NB4 (cell line): ENCODE results near the gene TPRG1L.
A peak's percentile ranks its signal among the peaks of the same experiment; 100 is the strongest.

Experiments
- DNase-seq: peaks from one replicate; pipeline ENCODE4 v3.0.0; 2010; ENCODE audit warnings: low read depth
- H3K4me3 ChIP-seq: one replicate; pipeline ENCODE4 v1.5.1; 2011; ENCODE audit warnings: mild to moderate bottlenecking, low read depth, low read length, moderate library complexity
- MAX ChIP-seq: IDR thresholded peaks from 2 replicates; pipeline ENCODE4 v1.6.1; 2011; ENCODE audit warnings: low read depth, low read length
- MYC ChIP-seq: IDR thresholded peaks from 2 replicates; pipeline ENCODE4 v1.6.1; 2011; ENCODE audit warnings: low read depth, low read length
- POLR2A ChIP-seq: IDR thresholded peaks from 2 replicates; pipeline ENCODE4 v1.6.1; 2011; ENCODE audit warnings: mild to moderate bottlenecking; ENCODE audit not compliant: insufficient read length; ENCODE audit errors: extremely low read depth
- TF ChIP-seq, protein P1 (sequence below): IDR thresholded peaks from one replicate; pipeline ENCODE4 v1.5.1; 2012; ENCODE audit warnings: low read depth, low read length

Gene TPRG1L

DNA sequence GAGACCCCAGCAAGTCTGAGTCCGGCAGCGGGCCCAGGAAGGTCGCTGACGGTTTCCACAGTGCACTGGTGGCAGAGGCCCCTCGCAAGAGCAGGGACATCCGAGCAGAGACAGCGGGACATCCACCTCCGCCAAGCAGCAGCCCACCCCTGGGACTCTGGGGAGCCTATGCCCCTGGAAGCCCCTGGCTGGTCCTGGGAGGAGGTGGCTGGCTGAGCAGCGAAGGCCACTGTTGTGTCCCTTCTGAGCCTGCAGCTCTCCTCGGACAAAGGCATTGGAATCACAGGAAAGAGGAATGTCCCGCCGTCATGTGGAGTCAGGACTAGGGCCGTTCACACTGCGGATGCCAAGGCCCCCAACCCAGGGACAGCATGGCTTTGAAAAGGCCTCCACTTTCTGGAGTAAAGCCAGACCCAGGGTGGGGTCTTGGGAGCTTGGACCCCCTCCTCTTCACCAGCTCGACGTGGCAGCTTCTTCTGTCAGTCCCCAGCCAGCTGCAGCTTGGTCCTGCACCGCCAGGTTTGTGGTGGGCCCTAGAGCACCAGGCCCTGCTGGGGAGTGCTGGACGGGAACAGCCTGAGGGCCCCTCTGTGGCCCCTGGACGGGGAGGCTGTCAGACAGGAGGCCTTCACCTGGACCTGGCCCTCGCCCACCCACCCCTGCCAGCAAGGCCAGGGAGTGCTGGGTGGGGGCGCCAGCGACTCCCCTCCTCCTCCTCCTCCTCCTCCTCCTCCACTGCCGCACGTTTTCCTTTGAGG is 14.9 kb upstream of the TPRG1L start:
- peak overlapping the region; percentile 38 for H3K4me3 ChIP-seq
- DNase-seq = no peak
- TF ChIP-seq MAX (no peak), POLR2A (no peak), MYC (no peak)
- TF ChIP-seq, protein P1, sequence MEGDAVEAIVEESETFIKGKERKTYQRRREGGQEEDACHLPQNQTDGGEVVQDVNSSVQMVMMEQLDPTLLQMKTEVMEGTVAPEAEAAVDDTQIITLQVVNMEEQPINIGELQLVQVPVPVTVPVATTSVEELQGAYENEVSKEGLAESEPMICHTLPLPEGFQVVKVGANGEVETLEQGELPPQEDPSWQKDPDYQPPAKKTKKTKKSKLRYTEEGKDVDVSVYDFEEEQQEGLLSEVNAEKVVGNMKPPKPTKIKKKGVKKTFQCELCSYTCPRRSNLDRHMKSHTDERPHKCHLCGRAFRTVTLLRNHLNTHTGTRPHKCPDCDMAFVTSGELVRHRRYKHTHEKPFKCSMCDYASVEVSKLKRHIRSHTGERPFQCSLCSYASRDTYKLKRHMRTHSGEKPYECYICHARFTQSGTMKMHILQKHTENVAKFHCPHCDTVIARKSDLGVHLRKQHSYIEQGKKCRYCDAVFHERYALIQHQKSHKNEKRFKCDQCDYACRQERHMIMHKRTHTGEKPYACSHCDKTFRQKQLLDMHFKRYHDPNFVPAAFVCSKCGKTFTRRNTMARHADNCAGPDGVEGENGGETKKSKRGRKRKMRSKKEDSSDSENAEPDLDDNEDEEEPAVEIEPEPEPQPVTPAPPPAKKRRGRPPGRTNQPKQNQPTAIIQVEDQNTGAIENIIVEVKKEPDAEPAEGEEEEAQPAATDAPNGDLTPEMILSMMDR = no peak

- peak overlapping the region; percentile 38 for H3K4me3 ChIP-seq
- peak; percentile 76 for DNase-seq
- TF ChIP-seq POLR2A (no peak), MYC (peak; percentile 36; the same call in 1 of the 2 replicates), MAX (peak; percentile 30; the same call in 1 of the 2 replicates)
These were observed 14.2 kb upstream of the TPRG1L start for GRCh38 chr1:3610527-3611169.

- peak within 1 kb of the TSS; percentile 38 for H3K4me3 ChIP-seq
- DNase-seq = peak; percentile 71
These were observed 13.4 kb upstream of the TPRG1L start, which contains the start of gene MEGF6 for GRCh38 chr1:3611170-3612019. MEGF6 (minus strand) TSS chr1:3611508; CDS start chr1:3611268, 240 bp downstream.

GRCh38 chr1:3612123-3612522 is 12.7 kb upstream of the TPRG1L start:
- no peak for DNase-seq
- TF ChIP-seq MYC (no peak), POLR2A (no peak), MAX (no peak)
- TF ChIP-seq, protein P1 = no peak
- H3K4me3 ChIP-seq = no peak overlapping the region

More at GRCh38 chr1:3611170-3612019, 13.4 kb upstream of the TPRG1L start, which contains the start of gene MEGF6:
- TF ChIP-seq MYC = no peak
- TF ChIP-seq MAX = no peak
- TF ChIP-seq, protein P1 = no peak
- no peak for TF ChIP-seq POLR2A

DNA sequence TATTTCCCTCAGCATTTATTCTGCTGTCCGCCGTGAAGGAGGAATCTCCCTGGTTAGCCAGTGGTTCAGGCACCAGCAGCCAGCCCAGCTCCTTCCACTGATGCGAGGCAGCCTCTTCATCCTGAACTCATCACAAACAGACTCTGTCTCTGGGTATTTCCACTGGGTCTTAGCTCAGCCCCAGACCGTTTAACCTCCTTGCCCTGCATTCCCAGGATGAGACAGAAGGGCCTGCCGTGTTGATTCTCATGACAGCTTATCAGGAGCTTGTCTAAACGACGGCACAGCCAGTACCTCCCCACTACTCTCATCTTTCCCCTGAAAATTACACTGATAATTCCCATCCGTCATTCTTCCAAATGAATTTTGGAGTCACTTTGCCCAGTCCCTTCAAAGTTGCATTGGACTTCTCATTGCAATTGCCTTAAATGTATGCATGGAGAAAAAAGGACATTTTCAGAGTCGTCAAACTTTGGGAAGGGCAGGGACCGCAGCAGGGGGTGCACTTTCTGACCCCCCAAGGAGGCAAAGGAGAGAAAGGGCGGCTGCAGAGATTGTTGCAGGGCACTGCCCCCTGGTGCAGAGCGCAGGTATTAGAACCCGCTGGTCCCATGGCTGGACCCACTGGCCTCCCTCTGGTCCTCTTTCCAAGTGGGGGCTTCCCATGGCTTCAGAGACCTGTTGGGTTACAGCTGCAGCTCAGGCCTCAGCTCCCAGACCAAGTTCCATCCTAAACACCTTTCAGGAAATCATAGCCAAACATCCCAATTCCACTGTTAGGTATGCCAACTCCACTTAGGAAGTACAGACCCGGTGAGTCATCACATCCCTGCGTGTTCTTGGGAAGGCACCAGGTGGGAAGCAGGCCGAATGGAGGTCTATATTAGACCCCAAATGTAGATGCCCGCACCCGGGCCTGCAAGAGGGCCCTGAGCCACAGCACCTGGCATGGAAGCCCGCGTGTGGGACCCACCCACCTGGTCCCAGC is 9.8 kb upstream of the TPRG1L start:
- no peak overlapping the region for H3K4me3 ChIP-seq
- no peak for TF ChIP-seq MAX
- TF ChIP-seq, protein P1 = peak; percentile 64
- DNase-seq = no peak
